ENCODE measurements around the gene DNAJB6.

Gene DNAJB6

DNA sequence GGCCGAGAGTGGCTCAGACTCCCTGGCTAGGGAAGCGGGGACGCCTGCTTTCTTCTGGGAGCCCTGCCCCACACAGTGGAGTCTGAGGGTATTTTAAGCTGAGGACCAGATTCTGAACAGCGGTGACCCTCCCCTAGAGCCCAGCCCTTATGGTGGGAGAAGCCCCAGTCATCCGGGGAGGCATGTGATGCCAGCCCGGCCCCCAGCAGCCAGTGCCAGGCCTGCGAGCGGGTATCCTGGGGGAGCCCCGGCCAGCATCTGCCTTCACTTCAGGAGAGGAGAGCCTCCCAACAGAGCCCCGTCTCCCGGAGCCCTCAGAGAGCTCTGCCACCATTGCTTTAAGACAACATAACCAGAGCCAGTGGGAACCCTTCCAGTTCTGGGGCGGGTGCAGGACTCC, 41.5 kb upstream of the DNAJB6 start:
- POLR2A ChIA-PET, result no interaction called here
- CTCF ChIA-PET, result no interaction called here
- no peak for DNase-seq (ENCODE audit: extremely low spot score)
- TF ChIP-seq ARNT (IDR thresholded peaks at IDR 0.05) (no peak), TARDBP (IDR thresholded peaks at IDR 0.05) (no peak), CTBP1 (IDR thresholded peaks at IDR 0.05; ENCODE audit: borderline replicate concordance) (no peak), NFRKB (IDR thresholded peaks at IDR 0.05) (no peak), SP1 (IDR thresholded peaks at IDR 0.05) (no peak), BHLHE40 (IDR thresholded peaks at IDR 0.05; ENCODE audit: borderline replicate concordance) (no peak), SUZ12 (IDR thresholded peaks at IDR 0.05) (no peak), HDGF (IDR thresholded peaks at IDR 0.05; ENCODE audit: borderline replicate concordance) (no peak), FOXA1 (IDR thresholded peaks at IDR 0.05) (no peak), ZNF384 (IDR thresholded peaks at IDR 0.05) (no peak), FOXK2 (IDR thresholded peaks at IDR 0.05) (no peak), FOXM1 (IDR thresholded peaks at IDR 0.05; ENCODE audit: borderline replicate concordance) (no peak), L3MBTL2 (conservative IDR thresholded peaks at IDR 0.05) (no peak)
- TF ChIP-seq, protein P1, sequence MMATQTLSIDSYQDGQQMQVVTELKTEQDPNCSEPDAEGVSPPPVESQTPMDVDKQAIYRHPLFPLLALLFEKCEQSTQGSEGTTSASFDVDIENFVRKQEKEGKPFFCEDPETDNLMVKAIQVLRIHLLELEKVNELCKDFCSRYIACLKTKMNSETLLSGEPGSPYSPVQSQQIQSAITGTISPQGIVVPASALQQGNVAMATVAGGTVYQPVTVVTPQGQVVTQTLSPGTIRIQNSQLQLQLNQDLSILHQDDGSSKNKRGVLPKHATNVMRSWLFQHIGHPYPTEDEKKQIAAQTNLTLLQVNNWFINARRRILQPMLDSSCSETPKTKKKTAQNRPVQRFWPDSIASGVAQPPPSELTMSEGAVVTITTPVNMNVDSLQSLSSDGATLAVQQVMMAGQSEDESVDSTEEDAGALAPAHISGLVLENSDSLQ (IDR thresholded peaks at IDR 0.05), result no peak

DNA sequence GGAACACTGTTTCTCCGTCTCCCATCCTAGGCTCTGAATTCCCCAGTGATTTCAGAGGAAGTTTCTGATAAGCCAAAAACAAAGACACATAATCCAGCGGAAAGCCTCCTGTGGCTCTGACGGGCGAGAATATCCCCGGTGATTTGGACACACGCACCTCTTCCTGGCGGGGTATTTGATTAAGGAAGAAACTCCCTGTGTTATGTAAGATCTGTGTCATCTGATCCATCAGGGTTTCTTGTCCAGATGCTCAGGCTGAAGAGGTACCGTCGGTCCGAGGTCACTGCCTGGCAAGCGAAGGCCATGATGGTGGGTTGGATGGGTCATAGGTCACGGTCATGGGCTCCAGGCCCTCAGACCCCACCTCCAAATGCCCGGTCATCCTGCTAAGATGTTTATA, 39.6 kb upstream of the DNAJB6 start:
- POLR2A ChIA-PET, result no interaction called here
- no peak for TF ChIP-seq LEF1 (IDR thresholded peaks at IDR 0.05; ENCODE audit: borderline replicate concordance)
- TF ChIP-seq, protein P1 (IDR thresholded peaks at IDR 0.05), result no peak
- TF ChIP-seq HDGF (IDR thresholded peaks at IDR 0.05; ENCODE audit: borderline replicate concordance), result no peak
- no peak for TF ChIP-seq ZNF384 (IDR thresholded peaks at IDR 0.05)
- TF ChIP-seq ARNT (IDR thresholded peaks at IDR 0.05), result no peak
- TF ChIP-seq TARDBP (IDR thresholded peaks at IDR 0.05), result no peak
- TF ChIP-seq FOXK2 (IDR thresholded peaks at IDR 0.05), result no peak
- TF ChIP-seq NFRKB (IDR thresholded peaks at IDR 0.05), result no peak
- no peak for TF ChIP-seq BHLHE40 (IDR thresholded peaks at IDR 0.05; ENCODE audit: borderline replicate concordance)
- no peak for TF ChIP-seq FOXA1 (IDR thresholded peaks at IDR 0.05)
- TF ChIP-seq SUZ12 (IDR thresholded peaks at IDR 0.05), result no peak
- no peak for DNase-seq (ENCODE audit: extremely low spot score)
- CTCF ChIA-PET, result interaction anchor here (0.7 kb wide), 1 partner anchor 407 kb away, joined by 3 read pairs; no protein-coding TSS in a partner anchor

DNA sequence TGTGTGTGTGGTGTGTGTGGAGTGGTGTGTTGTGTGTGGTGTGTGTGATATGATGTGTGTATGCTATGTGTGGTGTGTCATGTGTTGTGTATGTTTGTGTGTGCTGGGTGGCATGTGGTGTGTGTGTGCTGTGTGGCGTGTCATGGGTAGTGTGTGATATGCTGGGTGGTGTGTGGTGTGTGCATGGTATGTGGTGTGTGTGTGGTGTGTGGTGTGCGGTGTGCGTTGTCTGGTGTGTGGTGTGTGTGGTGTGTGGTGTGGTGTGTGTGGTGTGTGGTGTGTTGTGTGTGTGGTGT, 37.5 kb upstream of the DNAJB6 start:
- POLR2A ChIA-PET, result no interaction called here
- DNase-seq (ENCODE audit: extremely low spot score), result no peak
- CTCF ChIA-PET, result no interaction called here
- TF ChIP-seq L3MBTL2 (conservative IDR thresholded peaks at IDR 0.05) (no peak), LEF1 (IDR thresholded peaks at IDR 0.05; ENCODE audit: borderline replicate concordance) (no peak), TARDBP (IDR thresholded peaks at IDR 0.05) (peak; percentile 1; the same call in 1 of the 2 replicates), FOXA1 (IDR thresholded peaks at IDR 0.05) (no peak), ARNT (IDR thresholded peaks at IDR 0.05) (no peak), SUZ12 (IDR thresholded peaks at IDR 0.05) (no peak), NFRKB (IDR thresholded peaks at IDR 0.05) (no peak), ELF4 (IDR thresholded peaks at IDR 0.05) (no peak)

DNA sequence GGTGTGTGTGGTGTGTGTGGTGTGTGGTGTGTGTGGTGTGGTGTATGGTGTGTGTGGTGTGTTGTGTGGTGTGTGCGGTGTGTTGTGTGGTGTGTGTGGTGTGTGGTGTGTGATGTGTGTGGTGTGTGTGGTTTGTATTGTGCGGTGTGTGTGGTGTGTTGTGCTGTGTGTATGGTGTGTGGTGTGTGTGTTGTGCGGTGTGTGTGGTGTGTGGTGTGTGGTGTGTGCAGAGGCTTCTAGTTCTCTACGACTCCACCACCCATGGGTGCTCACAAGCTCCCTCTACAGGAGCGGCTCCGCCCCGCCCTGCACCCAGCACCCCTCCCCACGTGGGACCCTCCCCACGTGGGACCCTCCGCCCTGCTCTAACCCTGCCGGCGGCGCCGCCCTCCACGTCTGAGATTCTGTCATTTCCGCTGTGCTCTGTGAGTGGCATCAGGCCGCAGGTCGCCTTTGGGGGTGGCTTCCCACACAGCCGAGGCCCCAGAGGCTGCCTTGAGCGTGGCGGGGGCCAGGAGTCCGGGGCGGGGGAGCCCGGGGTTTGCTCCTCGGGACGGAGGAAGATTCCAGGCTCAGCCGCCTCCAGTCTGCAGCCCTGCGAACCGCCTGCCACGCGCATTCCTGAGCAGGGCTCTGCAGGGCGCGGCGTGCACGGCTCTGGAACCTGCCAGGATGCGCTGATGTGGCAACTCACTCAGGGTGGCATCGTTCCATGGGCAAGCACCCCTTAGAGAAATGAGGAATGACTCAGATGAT, 37.0 kb upstream of the DNAJB6 start:
- ChIA-PET POLR2A (no interaction called here), CTCF (no interaction called here)
- no peak for DNase-seq (ENCODE audit: extremely low spot score)
- no peak for TF ChIP-seq CTBP1 (IDR thresholded peaks at IDR 0.05; ENCODE audit: borderline replicate concordance)
- no peak for TF ChIP-seq SUZ12 (IDR thresholded peaks at IDR 0.05)
- no peak for TF ChIP-seq BHLHE40 (IDR thresholded peaks at IDR 0.05; ENCODE audit: borderline replicate concordance)
- no peak for TF ChIP-seq ELF4 (IDR thresholded peaks at IDR 0.05)
- no peak for TF ChIP-seq ZNF384 (IDR thresholded peaks at IDR 0.05)
- no peak for TF ChIP-seq FOXA1 (IDR thresholded peaks at IDR 0.05)
- TF ChIP-seq LEF1 (IDR thresholded peaks at IDR 0.05; ENCODE audit: borderline replicate concordance), result no peak

DNA sequence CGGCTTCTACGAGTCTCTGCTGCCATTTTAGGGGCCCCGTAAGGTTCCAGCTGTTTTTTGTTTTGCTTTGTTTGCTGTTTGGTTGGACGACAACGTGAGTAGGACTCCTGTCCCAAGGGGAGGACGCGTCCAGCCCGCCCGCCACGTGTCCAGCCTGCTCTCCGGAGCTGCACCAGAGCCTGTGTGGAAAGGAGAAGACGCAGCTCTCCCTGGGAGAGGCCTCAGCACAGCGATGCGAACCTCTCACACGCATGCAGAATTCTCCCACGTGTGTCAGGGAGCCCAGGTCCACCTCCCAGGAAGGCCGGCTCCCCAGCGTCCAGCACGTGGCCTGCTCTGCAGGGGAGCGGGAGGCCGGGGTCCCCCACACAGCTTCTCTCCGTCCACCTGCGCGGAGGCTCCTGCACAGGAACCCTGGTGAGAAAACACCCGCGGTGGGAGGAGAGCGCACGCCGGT, 36.4 kb upstream of the DNAJB6 start:
- no peak for DNase-seq (ENCODE audit: extremely low spot score)
- ChIA-PET CTCF (no interaction called here), POLR2A (no interaction called here)
- TF ChIP-seq FOXK2 (IDR thresholded peaks at IDR 0.05) (no peak), ARNT (IDR thresholded peaks at IDR 0.05) (no peak), CTBP1 (IDR thresholded peaks at IDR 0.05; ENCODE audit: borderline replicate concordance) (no peak), ZNF384 (IDR thresholded peaks at IDR 0.05) (no peak), LEF1 (IDR thresholded peaks at IDR 0.05; ENCODE audit: borderline replicate concordance) (no peak)

DNA sequence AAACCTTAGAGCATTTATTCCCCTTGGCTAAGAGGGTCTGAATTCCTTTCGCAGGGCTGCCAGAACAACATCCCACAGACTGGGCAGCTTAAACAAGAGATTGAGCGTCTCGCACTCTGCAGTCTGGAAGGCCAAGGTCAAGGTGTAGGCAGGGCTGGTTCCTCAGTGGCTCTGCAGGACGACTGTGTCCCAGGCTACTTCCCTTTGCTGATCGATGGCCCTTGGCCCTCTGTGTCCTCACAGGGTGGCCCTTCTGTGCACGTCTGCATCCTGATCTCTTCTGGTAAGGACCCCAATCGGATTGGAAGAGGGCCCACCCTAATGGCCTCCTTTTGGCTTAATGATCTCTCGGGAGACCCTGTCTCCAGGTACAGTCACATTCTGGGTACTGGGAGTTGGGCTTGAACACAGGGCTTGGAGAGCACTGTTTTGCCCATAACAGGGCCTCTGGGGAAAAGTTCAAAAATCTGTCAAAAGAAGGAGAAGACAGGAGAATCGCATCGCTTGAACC, 35.1 kb upstream of the DNAJB6 start:
- CTCF ChIA-PET, result interaction anchor here (0.7 kb wide), 1 partner anchor 63 kb away, joined by 4 read pairs; no protein-coding TSS in a partner anchor
- no peak for TF ChIP-seq CTBP1 (IDR thresholded peaks at IDR 0.05; ENCODE audit: borderline replicate concordance)
- no peak for TF ChIP-seq BHLHE40 (IDR thresholded peaks at IDR 0.05; ENCODE audit: borderline replicate concordance)
- no peak for TF ChIP-seq ARNT (IDR thresholded peaks at IDR 0.05)
- TF ChIP-seq L3MBTL2 (conservative IDR thresholded peaks at IDR 0.05), result no peak
- TF ChIP-seq SUZ12 (IDR thresholded peaks at IDR 0.05), result no peak
- no peak for TF ChIP-seq NFRKB (IDR thresholded peaks at IDR 0.05)
- TF ChIP-seq FOXK2 (IDR thresholded peaks at IDR 0.05), result no peak
- TF ChIP-seq FOXM1 (IDR thresholded peaks at IDR 0.05; ENCODE audit: borderline replicate concordance), result no peak
- TF ChIP-seq SP1 (IDR thresholded peaks at IDR 0.05), result no peak
- TF ChIP-seq, protein P1 (IDR thresholded peaks at IDR 0.05), result no peak
- no peak for TF ChIP-seq ELF4 (IDR thresholded peaks at IDR 0.05)
- no peak for TF ChIP-seq ZNF384 (IDR thresholded peaks at IDR 0.05)
- no peak for TF ChIP-seq LEF1 (IDR thresholded peaks at IDR 0.05; ENCODE audit: borderline replicate concordance)
- TF ChIP-seq FOXA1 (IDR thresholded peaks at IDR 0.05), result no peak
- no peak for TF ChIP-seq TARDBP (IDR thresholded peaks at IDR 0.05)
- no peak for TF ChIP-seq HDGF (IDR thresholded peaks at IDR 0.05; ENCODE audit: borderline replicate concordance)
- no peak for DNase-seq (ENCODE audit: extremely low spot score)
- POLR2A ChIA-PET, result no interaction called here
